Endothelial cell of umbilical vein (primary cell): ENCODE data around the gene NKG7.

Experiments
- CTCF ChIP-seq, 2 donors: IDR thresholded peaks; 1 replicate in 1 of 2; 2 replicates in 1 of 2; pipeline ENCODE4 v1.5.1; 2011; ENCODE audit warnings: low read length in 2 of 2, mild to moderate bottlenecking in 2 of 2, moderate library complexity in 2 of 2, control low read depth in 1 of 2, inconsistent platforms in 1 of 2, low read depth in 1 of 2; ENCODE audit not compliant: insufficient read depth in 1 of 2; ENCODE audit errors: extremely low read depth in 1 of 2
- JUN ChIP-seq: IDR thresholded peaks from 2 replicates; pipeline ENCODE4 v1.6.1; 2011; ENCODE audit warnings: borderline replicate concordance, low read depth; ENCODE audit not compliant: insufficient read length, insufficient read depth
- POLR2A ChIP-seq: IDR thresholded peaks from 2 replicates; pipeline ENCODE4 v1.6.1; 2012; ENCODE audit warnings: low read depth, mild to moderate bottlenecking, control low read depth, low read length
- POLR2AphosphoS5 ChIP-seq: IDR thresholded peaks from 2 replicates; pipeline ENCODE4 v1.6.1; 2012; ENCODE audit warnings: low read depth, mild to moderate bottlenecking, control low read depth, low read length, moderate library complexity; ENCODE audit not compliant: insufficient read depth
- TF ChIP-seq, protein P1 (sequence below): IDR thresholded peaks from 2 replicates; pipeline ENCODE4 v1.6.1; 2011; ENCODE audit not compliant: insufficient read depth, insufficient read length

GRCh38 chr19:51366389-51367254 is 5.8 kb downstream of the NKG7 start:
- no peak for TF ChIP-seq CTCF (IDR thresholded peaks at IDR 0.05; ENCODE audit: extremely low read depth in 1 of 2, insufficient read depth in 1 of 2, low read depth in 1 of 2, low read length in 2 of 2)
- TF ChIP-seq POLR2A: peak; percentile 89
- TF ChIP-seq JUN: no peak
- peak; percentile 42 for TF ChIP-seq POLR2AphosphoS5
- TF ChIP-seq, protein P1, sequence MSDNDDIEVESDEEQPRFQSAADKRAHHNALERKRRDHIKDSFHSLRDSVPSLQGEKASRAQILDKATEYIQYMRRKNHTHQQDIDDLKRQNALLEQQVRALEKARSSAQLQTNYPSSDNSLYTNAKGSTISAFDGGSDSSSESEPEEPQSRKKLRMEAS: no peak
